ENCODE measurements around the gene VAV2. TPM values are rescaled to one million over a fixed set of nuclear protein-coding genes. Genes with fewer than 3 reads are reported as not detected.

VAV2 gene
- total RNA-seq, 6 experiments from 2014 or later = 17.6 to 24.5 (median 21.7) TPM

GRCh38 chr9:133981958-133982681, 10.0 kb downstream of the VAV2 start:
- Mint-ChIP-seq H3K27me3 (ENCODE audit: insufficient read depth) (no peaks in the 10 kb centered on the region; the same call in 1 of the 2 replicates), H3K27ac (no peak overlapping the region), H3K36me3 (ENCODE audit: low read depth) (no peaks in the 10 kb centered on the region), H3K4me1 (ENCODE audit: low read depth) (no peaks in the 10 kb centered on the region), H3K9me3 (no peaks in the 10 kb centered on the region), H3K4me3 (no peak overlapping the region)
- no peak for TF ChIP-seq CTCF (IDR thresholded peaks at IDR 0.05)
- DNase-seq = no peak

- Mint-ChIP-seq H3K4me3 (no peak overlapping the region), H3K36me3 (ENCODE audit: low read depth) (no peaks in the 10 kb centered on the region), H3K27ac (no peak overlapping the region), H3K4me1 (ENCODE audit: low read depth) (no peaks in the 10 kb centered on the region), H3K27me3 (ENCODE audit: insufficient read depth) (no peaks in the 10 kb centered on the region; the same call in 1 of the 2 replicates), H3K9me3 (no peaks in the 10 kb centered on the region)
- TF ChIP-seq CTCF (IDR thresholded peaks at IDR 0.05) = no peak
- DNase-seq = no peak
Measured at GRCh38 chr9:133981589-133981957, 10.6 kb downstream of the VAV2 start.

DNA sequence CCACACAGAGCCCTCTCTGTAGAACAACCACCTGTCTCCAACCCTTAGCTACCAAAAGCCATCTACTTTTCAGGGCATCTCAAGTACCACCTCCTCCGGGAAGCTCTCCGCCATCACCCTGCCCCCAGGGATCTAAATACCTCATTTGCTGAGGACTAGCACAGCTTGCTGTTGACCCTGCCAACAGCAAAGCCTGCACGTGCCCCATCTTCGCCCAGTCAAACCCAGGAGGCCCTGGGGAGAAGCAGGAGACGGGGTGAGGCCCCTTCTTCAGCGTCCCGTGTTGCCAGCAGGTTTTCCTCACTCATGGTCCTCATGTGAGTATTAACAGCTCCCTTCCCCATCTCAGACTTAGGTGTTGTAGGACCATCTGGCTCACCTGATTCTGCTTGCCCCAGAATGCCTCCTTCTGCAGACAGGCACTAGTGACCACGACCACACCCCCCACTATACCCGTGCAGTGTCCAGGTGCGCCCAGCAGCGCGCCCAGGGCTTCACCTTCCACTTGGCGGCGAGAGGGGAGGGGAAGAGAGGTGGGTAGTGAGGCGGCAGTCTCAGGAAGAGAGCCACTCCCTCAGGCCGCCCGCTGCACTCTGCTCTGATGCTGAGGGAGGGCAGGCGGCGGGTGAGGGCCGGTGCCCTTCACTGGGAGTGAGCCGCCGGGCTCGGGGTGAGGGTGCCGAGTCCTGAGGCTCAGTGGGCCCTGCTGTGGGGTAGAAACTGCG, 11.1 kb downstream of the VAV2 start:
- TF ChIP-seq CTCF (IDR thresholded peaks at IDR 0.05) = no peak
- DNase-seq = no peak
- H3K9me3 Mint-ChIP-seq = no peaks in the 10 kb centered on the region
- no peak overlapping the region for H3K4me3 Mint-ChIP-seq
- H3K27me3 Mint-ChIP-seq (ENCODE audit: insufficient read depth) = no peaks in the 10 kb centered on the region
- H3K27ac Mint-ChIP-seq = no peak overlapping the region
- no peaks in the 10 kb centered on the region for H3K4me1 Mint-ChIP-seq (ENCODE audit: low read depth)
- no peaks in the 10 kb centered on the region for H3K36me3 Mint-ChIP-seq (ENCODE audit: low read depth)

GRCh38 chr9:133979921-133980863, 11.9 kb downstream of the VAV2 start:
- no peak overlapping the region for H3K4me3 Mint-ChIP-seq
- no peaks in the 10 kb centered on the region for H3K36me3 Mint-ChIP-seq (ENCODE audit: low read depth)
- no peaks in the 10 kb centered on the region for H3K4me1 Mint-ChIP-seq (ENCODE audit: low read depth)
- no peaks in the 10 kb centered on the region for H3K27me3 Mint-ChIP-seq (ENCODE audit: insufficient read depth)
- H3K27ac Mint-ChIP-seq = no peak overlapping the region
- H3K9me3 Mint-ChIP-seq = no peaks in the 10 kb centered on the region
- TF ChIP-seq CTCF (IDR thresholded peaks at IDR 0.05) = no peak
- DNase-seq = no peak

- no peaks in the 10 kb centered on the region for H3K4me1 Mint-ChIP-seq (ENCODE audit: low read depth)
- H3K9me3 Mint-ChIP-seq = no peaks in the 10 kb centered on the region
- TF ChIP-seq CTCF (IDR thresholded peaks at IDR 0.05) = no peak
- DNase-seq = no peak
- H3K27me3 Mint-ChIP-seq (ENCODE audit: insufficient read depth) = no peaks in the 10 kb centered on the region
- no peak overlapping the region for H3K4me3 Mint-ChIP-seq
- no peaks in the 10 kb centered on the region for H3K36me3 Mint-ChIP-seq (ENCODE audit: low read depth)
- H3K27ac Mint-ChIP-seq = peak overlapping the region; percentile 48; the same call in 1 of the 2 replicates
Measured at GRCh38 chr9:133979273-133979920, 12.7 kb downstream of the VAV2 start.
